Gastroesophageal sphincter (tissue), 4 donors: ENCODE measurements around the gene TBCEL. TPM values are rescaled to one million over a fixed set of nuclear protein-coding genes. Genes with fewer than 3 reads are reported as not detected.

Experiments used
- ATAC-seq: fragments of 150-250 bp; one replicate; pipeline ENCODE4 v1.9.1; 2016; ENCODE audit warnings: mild to moderate bottlenecking, moderate library complexity
- H3K27ac ChIP-seq, 4 donors: fragments of 200-600 bp; sonication (generic) in 3 of 4; 1 replicate in 3 of 4; 2 replicates in 1 of 4; pipeline ENCODE4 v1.5.1; 2016 to 2019
- H3K27me3 ChIP-seq: fragments of 200-600 bp; sonication (generic); one replicate; pipeline ENCODE4 v1.5.1; 2019
- H3K36me3 ChIP-seq, 2 donors: fragments of 200-600 bp; sonication (generic); one replicate each; pipeline ENCODE4 v1.5.1; 2019; ENCODE audit warnings: control low read depth in 1 of 2
- H3K4me1 ChIP-seq, 3 donors: fragments of 200-600 bp; sonication (generic); 1 replicate in 2 of 3; 2 replicates in 1 of 3; pipeline ENCODE4 v1.5.1; 2016 to 2019; ENCODE audit warnings: control low read depth in 2 of 3
- H3K4me3 ChIP-seq, 2 donors: fragments of 200-600 bp; sonication (generic); one replicate each; pipeline ENCODE4 v1.5.1; 2019; ENCODE audit warnings: mild to moderate bottlenecking in 1 of 2, moderate library complexity in 1 of 2
- H3K9me3 ChIP-seq, 3 donors: fragments of 200-600 bp; sonication (generic); one replicate each; pipeline ENCODE4 v1.5.1; 2017 to 2019; ENCODE audit warnings: control low read depth in 2 of 3
- CTCF ChIP-seq, 4 experiments: fragments of 200-600 bp in 2 of 4; fragments of 450-650 bp in 2 of 4; sonication (generic) in 1 of 4; IDR thresholded peaks; one replicate each; pipeline ENCODE4 v1.5.1; 2017 to 2019; ENCODE audit warnings: antibody characterized with exemption in 4 of 4, mild to moderate bottlenecking in 2 of 4, moderate library complexity in 2 of 4
- EP300 ChIP-seq: sonication (generic); formaldehyde crosslinking; IDR thresholded peaks from one replicate; pipeline ENCODE4 v1.6.1; 2017; ENCODE audit warnings: antibody characterized with exemption, mild to moderate bottlenecking
- POLR2A ChIP-seq, 2 donors: fragments of 450-650 bp; IDR thresholded peaks; one replicate each; pipeline ENCODE4 v1.6.1; 2017; ENCODE audit warnings: antibody characterized with exemption in 2 of 2, mild to moderate bottlenecking in 2 of 2, moderate library complexity in 1 of 2
- POLR2AphosphoS5 ChIP-seq: sonication (generic); formaldehyde crosslinking; IDR thresholded peaks from one replicate; pipeline ENCODE4 v1.6.1; 2017; ENCODE audit warnings: antibody characterized with exemption
- WGBS, 2 donors: methylation state at CpG; one replicate each; pipeline ENCODE4 v1.1.5; 2018; ENCODE audit warnings: low coverage in 1 of 2; 5-methylcytosine and 5-hydroxymethylcytosine counted together
- total RNA-seq, 4 donors: library from RNA; depleted of rRNA; stranded (reverse); fragments of >200 nt; gene quantifications; one replicate each; pipeline ENCODE4 v1.1.0, GENCODE V29; 2016

Gene TBCEL
- total RNA-seq, 4 donors from 2014 or later: 25.7 to 39.0 (median 30.8) TPM

DNA sequence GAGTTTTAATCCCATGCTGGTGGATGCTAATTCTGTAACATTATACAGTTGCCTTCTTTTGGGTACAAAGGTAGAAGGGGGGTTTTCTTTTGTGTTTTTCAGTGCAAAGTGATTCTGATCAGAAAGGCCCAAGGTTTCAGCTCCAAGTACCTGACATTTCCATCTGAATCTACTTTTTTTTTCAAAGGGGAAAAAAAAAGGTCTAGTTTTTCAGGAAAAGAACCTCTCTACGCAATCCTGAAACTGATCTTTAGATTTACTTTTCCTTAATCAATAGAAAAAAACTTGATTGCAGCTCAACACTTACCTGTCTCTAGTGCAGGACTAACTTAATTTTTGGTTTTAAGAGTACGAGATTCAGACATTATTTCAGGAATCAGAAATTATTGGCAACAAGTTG, 77.0 kb downstream of the TBCEL start, which contains the start of gene TECTA:
TECTA (plus strand) TSS at position 301 of the 400 bp plus-strand sequence. CDS start 1,423 bp downstream, outside the sequence.
- Histone ChIP-seq H3K9me3 (no peaks in the 10 kb centered on the region), H3K27me3 (no peaks in the 10 kb centered on the region)

DNA sequence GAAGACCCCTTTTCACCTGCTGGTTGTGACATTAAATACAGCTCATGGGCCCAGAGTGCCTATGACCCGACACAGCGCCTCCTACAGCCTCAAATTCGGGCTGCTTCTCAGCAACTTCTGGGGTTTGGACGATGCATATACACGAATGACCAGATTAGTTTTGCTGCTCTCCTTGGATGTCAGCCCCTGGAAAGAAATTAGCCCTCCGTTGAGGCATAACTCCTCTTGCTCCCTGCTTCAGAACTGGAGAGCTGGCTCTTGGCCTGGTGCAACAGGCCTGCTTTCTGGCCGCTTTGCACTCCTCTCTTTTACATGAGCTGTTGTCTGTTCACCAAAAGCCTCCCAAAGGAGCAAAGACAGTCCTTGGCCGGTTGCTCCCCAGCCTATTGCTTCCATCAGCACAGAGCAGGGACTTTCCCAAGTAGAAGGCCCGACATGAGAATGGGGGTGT, 80.4 kb downstream of the TBCEL start:
- WGBS, 2 donors: 66 to 75% methylated on average over 5 to 7 of the region's 9 CpGs
- H3K4me1 ChIP-seq: peaks cover 0 to 21% (median 16%) of the 10 kb centered on the region in 3 donors
- TF ChIP-seq POLR2A (IDR thresholded peaks at IDR 0.05) (no peak), POLR2AphosphoS5 (no peak), EP300 (no peak), CTCF (IDR thresholded peaks at IDR 0.05) (no peak)
- peak; percentile 64 for ATAC-seq
- H3K36me3 ChIP-seq: no peaks in the 10 kb centered on the region
- H3K27me3 ChIP-seq: no peaks in the 10 kb centered on the region
- H3K9me3 ChIP-seq: no peaks in the 10 kb centered on the region
- no peak overlapping the region for H3K4me3 ChIP-seq
- H3K27ac ChIP-seq: peak overlapping the region in 3 of 4 donors; percentile 15 to 32 (median 27)

More for the DNA sequence above, 77.0 kb downstream of the TBCEL start, which contains the start of gene TECTA:
- no peak within 1 kb of the TSS for H3K4me3 ChIP-seq
- 90 to 100% methylated on average over 2 of the region's 2 CpGs for WGBS, 2 donors
- H3K4me1 ChIP-seq: peaks cover 0 to 18% (median 16%) of the 10 kb centered on the region in 3 donors
- ATAC-seq: no peak
- no peak within 1 kb of the TSS for H3K27ac ChIP-seq
- TF ChIP-seq POLR2AphosphoS5 (no peak), CTCF (IDR thresholded peaks at IDR 0.05) (no peak)
- H3K36me3 ChIP-seq: no peaks in the 10 kb centered on the region

DNA sequence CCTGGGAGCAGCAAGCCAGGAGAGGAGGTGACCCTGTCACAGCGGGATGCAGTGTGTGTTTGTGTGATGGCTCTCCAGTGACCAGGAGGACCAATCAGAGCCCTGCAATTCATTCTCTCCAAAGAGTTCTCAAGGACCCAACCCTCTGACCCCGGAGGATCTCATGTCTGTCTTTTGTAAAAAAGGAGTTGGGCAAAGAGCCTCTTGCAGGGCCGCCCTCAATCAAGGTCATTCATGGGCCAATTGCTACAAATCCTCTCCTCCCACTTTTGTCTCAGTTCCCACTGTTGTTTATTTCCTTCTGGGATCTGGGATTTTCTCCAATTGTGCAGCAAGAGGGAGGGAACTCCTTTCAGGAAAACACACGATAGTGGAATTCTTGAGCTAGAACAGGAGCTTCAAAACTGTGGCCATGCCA, 81.2 kb downstream of the TBCEL start:
- peak; percentile 87 for ATAC-seq
- no peaks in the 10 kb centered on the region for H3K9me3 ChIP-seq
- H3K4me1 ChIP-seq: peaks cover 0 to 21% (median 16%) of the 10 kb centered on the region in 3 donors
- TF ChIP-seq POLR2A (IDR thresholded peaks at IDR 0.05) (no peak), POLR2AphosphoS5 (no peak), CTCF (IDR thresholded peaks at IDR 0.05) (no peak), EP300 (no peak)
- H3K27me3 ChIP-seq: no peaks in the 10 kb centered on the region
- H3K27ac ChIP-seq: peak overlapping the region in 2 of 4 donors; percentile 32 to 38
- H3K36me3 ChIP-seq: no peaks in the 10 kb centered on the region
- WGBS, 2 donors: 18 to 47% methylated on average over 3 of the region's 4 CpGs
- H3K4me3 ChIP-seq: no peak overlapping the region

DNA sequence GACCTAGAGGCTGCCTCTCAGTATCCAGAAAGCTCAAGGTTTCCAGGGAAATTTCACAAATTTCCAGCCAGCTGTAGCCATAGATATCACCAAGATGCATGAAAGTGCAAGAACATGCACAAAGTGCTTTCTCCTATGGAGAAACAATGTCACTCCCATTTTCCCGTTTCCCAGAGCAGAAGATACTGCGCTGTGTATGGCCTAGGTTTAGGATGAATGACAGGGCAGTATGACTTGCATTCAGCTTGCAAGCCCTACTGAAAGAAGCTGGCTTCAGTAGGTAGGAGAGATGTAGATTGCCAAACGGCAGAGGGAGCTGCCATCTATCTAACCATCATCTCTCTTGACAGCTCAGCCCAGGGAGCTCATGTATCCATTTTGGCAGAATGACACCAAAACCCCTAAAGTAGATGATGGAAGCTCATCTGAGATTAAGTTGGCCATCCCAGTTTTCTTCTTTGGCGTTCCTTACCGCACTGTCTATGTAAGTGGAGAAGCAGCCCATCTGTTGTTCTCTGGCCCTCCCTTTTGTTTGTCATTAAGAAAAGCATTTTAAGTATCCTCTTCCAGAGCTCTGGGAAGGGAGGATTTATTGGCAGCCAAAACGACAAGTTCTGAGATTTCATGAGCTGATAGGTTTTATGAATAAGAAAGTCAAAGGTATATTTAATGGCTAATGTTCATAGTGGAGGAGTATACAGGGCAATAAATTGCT, 81.7 kb downstream of the TBCEL start:
- 57 to 78% methylated on average over 1 to 5 of the region's 6 CpGs for WGBS, 2 donors
- TF ChIP-seq POLR2AphosphoS5 (no peak), CTCF (IDR thresholded peaks at IDR 0.05) (no peak), POLR2A (IDR thresholded peaks at IDR 0.05) (no peak), EP300 (no peak)
- Histone ChIP-seq H3K4me1 (peaks cover 0 to 21% (median 16%) of the 10 kb centered on the region in 3 donors), H3K36me3 (no peaks in the 10 kb centered on the region), H3K27me3 (no peaks in the 10 kb centered on the region), H3K9me3 (no peaks in the 10 kb centered on the region), H3K27ac (peak overlapping the region in 2 of 4 donors; percentile 35 to 38), H3K4me3 (no peak overlapping the region)
- no peak for ATAC-seq

- Histone ChIP-seq H3K27ac (no peak overlapping the region), H3K4me3 (no peak overlapping the region), H3K27me3 (peaks cover 6% of the 10 kb centered on the region), H3K36me3 (no peaks in the 10 kb centered on the region), H3K9me3 (no peaks in the 10 kb centered on the region), H3K4me1 (peaks cover 0 to 21% (median 16%) of the 10 kb centered on the region in 3 donors)
- TF ChIP-seq CTCF (IDR thresholded peaks at IDR 0.05) (no peak), POLR2AphosphoS5 (no peak), POLR2A (IDR thresholded peaks at IDR 0.05) (no peak), EP300 (no peak)
- 84 to 100% methylated on average over 1 to 4 of the region's 5 CpGs for WGBS, 2 donors
- no peak for ATAC-seq
Measured at GRCh38 chr11:121106812-121107211, 82.9 kb downstream of the TBCEL start.
